ENCODE results near the gene EFNA1.
"Not testable (repeated sequence)": the region's sequence is repeated elsewhere in the genome, so short reads cannot be mapped to it uniquely, and the experiment has no call there.

EFNA1 gene

GRCh38 chr1:155093911-155094621 lies 33.6 kb upstream of the EFNA1 start:
- DNase-seq, result peak; percentile 23

- DNase-seq, result no peak
Measured at GRCh38 chr1:155094622-155094948, 33.1 kb upstream of the EFNA1 start.

- DNase-seq, result no peak
Measured at GRCh38 chr1:155099331-155099730, 28.3 kb upstream of the EFNA1 start.

GRCh38 chr1:155103325-155103724 lies 24.4 kb upstream of the EFNA1 start:
- DNase-seq, result no peak

- DNase-seq, result no peak
Measured at GRCh38 chr1:155104605-155105534, 22.8 kb upstream of the EFNA1 start.

- no peak for DNase-seq
Measured at GRCh38 chr1:155105604-155106011, 22.1 kb upstream of the EFNA1 start.

- DNase-seq, result no peak
Measured at GRCh38 chr1:155106862-155107261, 20.8 kb upstream of the EFNA1 start.

GRCh38 chr1:155107309-155108264 lies 20.1 kb upstream of the EFNA1 start:
- no peak for DNase-seq

GRCh38 chr1:155108296-155108695 lies 19.4 kb upstream of the EFNA1 start:
- DNase-seq, result no peak

GRCh38 chr1:155110381-155110780 lies 17.3 kb upstream of the EFNA1 start:
- DNase-seq, result no peak

GRCh38 chr1:155110826-155111225 lies 16.9 kb upstream of the EFNA1 start:
- DNase-seq, result no peak

- DNase-seq, result no peak
Measured at GRCh38 chr1:155113450-155113980, 14.2 kb upstream of the EFNA1 start.

GRCh38 chr1:155116113-155116764 lies 11.4 kb upstream of the EFNA1 start:
- DNase-seq, result no peak

- DNase-seq, result no peak
Measured at GRCh38 chr1:155117610-155118009, 10.1 kb upstream of the EFNA1 start.

GRCh38 chr1:155118090-155118489 lies 9.6 kb upstream of the EFNA1 start:
- DNase-seq, result not testable (repeated sequence)

- no peak for DNase-seq
Measured at GRCh38 chr1:155120253-155120652, 7.4 kb upstream of the EFNA1 start.

- no peak for DNase-seq
Measured at GRCh38 chr1:155121249-155121648, 6.4 kb upstream of the EFNA1 start.

- DNase-seq, result no peak
Measured at GRCh38 chr1:155122308-155122707, 5.4 kb upstream of the EFNA1 start.

- no peak for DNase-seq
Measured at GRCh38 chr1:155123801-155124200, 3.9 kb upstream of the EFNA1 start.

- DNase-seq, result no peak
Measured at GRCh38 chr1:155124503-155125463, 2.9 kb upstream of the EFNA1 start.

- DNase-seq, result no peak
Measured at GRCh38 chr1:155125511-155125945, 2.1 kb upstream of the EFNA1 start.

All from NCI-H2081 treated with DMSO at 0.1 percent for 48 hours (cell line).